ENCODE results near the gene RAPGEF1.

DNA sequence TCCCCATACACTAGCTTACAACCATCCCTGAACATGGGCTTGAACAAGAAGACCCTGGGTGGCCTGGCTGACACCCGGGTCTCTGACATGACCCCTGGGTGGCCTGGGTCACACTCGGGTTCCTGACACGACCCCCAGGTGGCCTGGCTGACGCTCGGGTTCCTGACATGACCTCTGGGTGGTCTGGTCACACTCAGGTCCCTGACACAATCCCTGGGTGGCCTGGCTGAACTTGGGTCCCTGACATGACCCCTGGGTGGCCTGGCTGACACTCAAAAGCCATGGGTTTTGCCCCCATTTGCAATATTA lies 156.6 kb downstream of the RAPGEF1 start:
- TF ChIP-seq, protein P1, sequence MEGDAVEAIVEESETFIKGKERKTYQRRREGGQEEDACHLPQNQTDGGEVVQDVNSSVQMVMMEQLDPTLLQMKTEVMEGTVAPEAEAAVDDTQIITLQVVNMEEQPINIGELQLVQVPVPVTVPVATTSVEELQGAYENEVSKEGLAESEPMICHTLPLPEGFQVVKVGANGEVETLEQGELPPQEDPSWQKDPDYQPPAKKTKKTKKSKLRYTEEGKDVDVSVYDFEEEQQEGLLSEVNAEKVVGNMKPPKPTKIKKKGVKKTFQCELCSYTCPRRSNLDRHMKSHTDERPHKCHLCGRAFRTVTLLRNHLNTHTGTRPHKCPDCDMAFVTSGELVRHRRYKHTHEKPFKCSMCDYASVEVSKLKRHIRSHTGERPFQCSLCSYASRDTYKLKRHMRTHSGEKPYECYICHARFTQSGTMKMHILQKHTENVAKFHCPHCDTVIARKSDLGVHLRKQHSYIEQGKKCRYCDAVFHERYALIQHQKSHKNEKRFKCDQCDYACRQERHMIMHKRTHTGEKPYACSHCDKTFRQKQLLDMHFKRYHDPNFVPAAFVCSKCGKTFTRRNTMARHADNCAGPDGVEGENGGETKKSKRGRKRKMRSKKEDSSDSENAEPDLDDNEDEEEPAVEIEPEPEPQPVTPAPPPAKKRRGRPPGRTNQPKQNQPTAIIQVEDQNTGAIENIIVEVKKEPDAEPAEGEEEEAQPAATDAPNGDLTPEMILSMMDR (conservative IDR thresholded peaks at IDR 0.05; ENCODE audit: low read depth, low read length) = no peak
- TF ChIP-seq EZH2 (IDR thresholded peaks at IDR 0.05; ENCODE audit: borderline replicate concordance, low read depth, low read length, poor library complexity, severe bottlenecking) = no peak

Data from A673 (cell line).